Spinal cord (tissue), 10 donors: ENCODE measurements around the gene COBL. TPM values are rescaled to one million over a fixed set of nuclear protein-coding genes. Genes with fewer than 3 reads are reported as not detected.

ENCODE experiments used
- DNase-seq, 6 donors: peaks; one replicate each; pipeline versions ENCODE4 v3.0.0 to v3.0.0-alpha.2; 2013 to 2015; ENCODE audit warnings: low spot score in 6 of 6, low read depth in 4 of 6
- H3K27ac ChIP-seq: one replicate; pipeline ENCODE4 v1.5.1; 2013; ENCODE audit warnings: low read depth, low read length, control low read depth
- H3K27me3 ChIP-seq: one replicate; pipeline ENCODE4 v1.6.1; 2013; ENCODE audit warnings: low read length; ENCODE audit not compliant: control insufficient read depth, insufficient read depth
- H3K36me3 ChIP-seq: one replicate; pipeline ENCODE4 v1.6.1; 2013; ENCODE audit warnings: low read length; ENCODE audit not compliant: control insufficient read depth, insufficient read depth
- H3K4me1 ChIP-seq: one replicate; pipeline ENCODE4 v1.6.1; 2013; ENCODE audit warnings: low read length; ENCODE audit not compliant: control insufficient read depth, insufficient read depth
- H3K4me3 ChIP-seq: one replicate; pipeline ENCODE4 v1.5.1; 2013; ENCODE audit warnings: low read depth, low read length, control low read depth
- H3K9me3 ChIP-seq: one replicate; pipeline ENCODE4 v1.6.1; 2013; ENCODE audit warnings: low read length; ENCODE audit not compliant: control insufficient read depth, insufficient read depth
- WGBS: methylation state at CpG from one replicate; pipeline ENCODE4 v1.1.5; 2013; ENCODE audit warnings: missing lambda C conversion rate; ENCODE audit not compliant: insufficient coverage; 5-methylcytosine and 5-hydroxymethylcytosine counted together
- polyA plus RNA-seq, 2 donors: library from polyadenylated mRNA; unstranded; fragments of 120-200 nt; gene quantifications; one replicate each; pipeline ENCODE4 v1.2.1, GENCODE V29; 2013; ENCODE audit not compliant: insufficient read length in 2 of 2
- total RNA-seq, 2 donors: library from RNA; depleted of rRNA in 1 of 2; stranded (reverse); fragments of 120-200 nt in 1 of 2; fragments of >200 nt in 1 of 2; gene quantifications; one replicate each; pipeline versions ENCODE4 v1.2.3 to v1.2.4, GENCODE V29; 2013 to 2014
- donor health status: healthy.

The COBL gene
- total and polyA plus RNA-seq, 4 donors: 3.8 to 7.8 (median 5.1) TPM

- H3K9me3 ChIP-seq: no peaks in the 10 kb centered on the region
- WGBS: no CpG with 5 or more reads among the region's 1 CpG
- DNase-seq: peak in 1 of 6 donors; percentile 65
- H3K4me1 ChIP-seq: no peaks in the 10 kb centered on the region
- H3K27me3 ChIP-seq: no peaks in the 10 kb centered on the region
- no peak overlapping the region for H3K27ac ChIP-seq
- no peak overlapping the region for H3K4me3 ChIP-seq
- H3K36me3 ChIP-seq: no peaks in the 10 kb centered on the region
Observed at GRCh38 chr7:50977421-50977820, 339.2 kb downstream of the COBL start.

GRCh38 chr7:50976064-50976463 is 340.5 kb downstream of the COBL start:
- Histone ChIP-seq H3K36me3 (no peaks in the 10 kb centered on the region), H3K4me1 (no peaks in the 10 kb centered on the region), H3K9me3 (no peaks in the 10 kb centered on the region), H3K27me3 (no peaks in the 10 kb centered on the region), H3K4me3 (no peak overlapping the region), H3K27ac (no peak overlapping the region)
- WGBS: no CpG with 5 or more reads among the region's 4 CpGs
- no peak for DNase-seq

- Histone ChIP-seq H3K4me3 (no peak overlapping the region), H3K9me3 (no peaks in the 10 kb centered on the region), H3K27me3 (no peaks in the 10 kb centered on the region), H3K27ac (no peak overlapping the region), H3K4me1 (no peaks in the 10 kb centered on the region), H3K36me3 (no peaks in the 10 kb centered on the region)
- DNase-seq: no peak
- 83% methylated on average over 3 of the region's 5 CpGs for WGBS
Observed at GRCh38 chr7:50974240-50974639, 342.4 kb downstream of the COBL start.

- no peak for DNase-seq
- Histone ChIP-seq H3K36me3 (no peaks in the 10 kb centered on the region), H3K27me3 (no peaks in the 10 kb centered on the region), H3K4me3 (no peak overlapping the region), H3K27ac (no peak overlapping the region), H3K4me1 (no peaks in the 10 kb centered on the region), H3K9me3 (no peaks in the 10 kb centered on the region)
- WGBS: 85% methylated on average over 4 of the region's 6 CpGs
Observed at GRCh38 chr7:50973814-50974213, 342.8 kb downstream of the COBL start.

GRCh38 chr7:50970092-50970491 is 346.5 kb downstream of the COBL start:
- no peak for DNase-seq
- 87% methylated on average over 6 of the region's 7 CpGs for WGBS
- H3K36me3 ChIP-seq: no peaks in the 10 kb centered on the region

More at GRCh38 chr7:50970092-50970491, 346.5 kb downstream of the COBL start:
- Histone ChIP-seq H3K27me3 (no peaks in the 10 kb centered on the region), H3K9me3 (no peaks in the 10 kb centered on the region), H3K4me3 (no peak overlapping the region), H3K27ac (no peak overlapping the region), H3K4me1 (no peaks in the 10 kb centered on the region)
